GM23338 (cell line): Measurements from ENCODE around the gene FKBP5.

Experiments
- CTCF ChIP-seq, 2 experiments: fragments of 200-600 bp in 1 of 2; sonication (generic) in 1 of 2; conservative IDR thresholded peaks; 2 replicates each; pipeline versions ENCODE4 v1.5.1 to v1.6.1; 2016 to 2017; ENCODE audit warnings: antibody characterized with exemption in 2 of 2, low read depth in 2 of 2, mild to moderate bottlenecking in 2 of 2, moderate library complexity in 1 of 2
- EZH2 ChIP-seq: fragments of 200-600 bp; sonication (generic); IDR thresholded peaks from one replicate; pipeline ENCODE4 v1.8.0; 2017; ENCODE audit warnings: antibody characterized with exemption, mild to moderate bottlenecking, low read depth; ENCODE audit not compliant: unreplicated experiment
- TF ChIP-seq, protein P1 (sequence below): IDR thresholded peaks from 2 replicates; pipeline ENCODE4 v1.6.1; 2016; ENCODE audit warnings: antibody characterized with exemption

DNA sequence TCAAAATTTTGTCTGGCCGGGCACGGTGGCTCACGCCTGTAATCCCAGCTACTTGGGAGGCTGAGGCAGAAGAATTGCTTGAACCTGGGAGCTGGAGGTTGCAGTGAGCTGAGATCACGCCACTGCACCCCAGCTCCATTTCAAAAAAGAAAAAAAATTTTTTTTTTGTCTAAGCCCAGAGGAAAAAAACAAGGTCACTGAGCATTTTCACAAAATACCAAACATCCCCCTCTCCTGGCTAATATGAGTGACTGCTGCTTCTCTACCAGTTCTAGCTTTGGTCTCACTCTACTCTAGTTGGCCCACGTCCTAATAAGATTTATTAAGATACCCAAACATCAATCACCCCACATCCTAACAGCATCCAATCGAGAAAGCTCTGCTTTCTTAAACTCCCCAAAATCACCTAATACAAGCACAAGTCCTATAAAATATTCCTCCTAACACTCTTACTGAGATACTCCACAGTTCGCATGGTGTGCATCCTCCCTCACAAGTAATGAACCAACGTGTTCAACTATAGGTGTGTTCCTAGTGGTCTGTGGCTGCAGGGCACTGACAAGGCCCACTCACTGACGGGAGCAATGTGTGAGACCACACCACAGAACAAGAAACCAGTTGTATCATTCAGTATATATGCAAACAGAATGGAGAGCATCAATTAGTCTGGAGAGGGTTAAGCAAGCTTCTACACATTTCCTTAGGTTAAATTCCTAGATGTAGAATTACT is 64.2 kb downstream of the FKBP5 start:
- TF ChIP-seq CTCF (conservative IDR thresholded peaks at IDR 0.05; ENCODE audit: low read depth in 2 of 2): peak; percentile 46 to 50
- TF ChIP-seq, protein P1, sequence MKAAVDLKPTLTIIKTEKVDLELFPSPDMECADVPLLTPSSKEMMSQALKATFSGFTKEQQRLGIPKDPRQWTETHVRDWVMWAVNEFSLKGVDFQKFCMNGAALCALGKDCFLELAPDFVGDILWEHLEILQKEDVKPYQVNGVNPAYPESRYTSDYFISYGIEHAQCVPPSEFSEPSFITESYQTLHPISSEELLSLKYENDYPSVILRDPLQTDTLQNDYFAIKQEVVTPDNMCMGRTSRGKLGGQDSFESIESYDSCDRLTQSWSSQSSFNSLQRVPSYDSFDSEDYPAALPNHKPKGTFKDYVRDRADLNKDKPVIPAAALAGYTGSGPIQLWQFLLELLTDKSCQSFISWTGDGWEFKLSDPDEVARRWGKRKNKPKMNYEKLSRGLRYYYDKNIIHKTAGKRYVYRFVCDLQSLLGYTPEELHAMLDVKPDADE: no peak
- TF ChIP-seq EZH2: no peak
